HG03378 (cell line): ENCODE measurements around the gene BIRC7.

Source experiments
- ATAC-seq: cut with Tn5 transposase; IDR thresholded peaks from one replicate; pipeline ENCODE4 v1.9.1; 2021; ENCODE audit warnings: mild to moderate bottlenecking, moderate library complexity; ENCODE audit not compliant: unreplicated experiment

Gene BIRC7

DNA sequence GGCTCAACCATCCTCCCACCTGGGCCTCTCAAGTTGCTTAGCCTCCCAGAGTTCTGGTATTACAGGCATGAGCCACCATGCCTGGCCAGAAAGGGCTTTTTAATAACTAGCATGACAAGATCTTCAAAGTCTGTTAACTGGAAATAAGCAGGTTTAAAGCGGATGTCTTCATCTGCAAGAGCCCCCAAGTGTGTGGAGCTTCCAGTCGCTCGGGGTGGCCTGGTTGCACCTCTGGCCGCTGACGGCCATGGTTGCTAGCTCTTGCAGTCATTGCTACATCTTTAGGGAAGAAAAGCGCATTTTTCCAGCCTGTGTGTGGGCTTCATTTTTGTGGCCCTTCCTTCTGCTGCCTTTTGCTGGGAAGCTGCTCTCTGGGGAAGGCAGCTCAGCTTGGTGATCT is 44.7 kb downstream of the BIRC7 start:
- no peak for ATAC-seq

DNA sequence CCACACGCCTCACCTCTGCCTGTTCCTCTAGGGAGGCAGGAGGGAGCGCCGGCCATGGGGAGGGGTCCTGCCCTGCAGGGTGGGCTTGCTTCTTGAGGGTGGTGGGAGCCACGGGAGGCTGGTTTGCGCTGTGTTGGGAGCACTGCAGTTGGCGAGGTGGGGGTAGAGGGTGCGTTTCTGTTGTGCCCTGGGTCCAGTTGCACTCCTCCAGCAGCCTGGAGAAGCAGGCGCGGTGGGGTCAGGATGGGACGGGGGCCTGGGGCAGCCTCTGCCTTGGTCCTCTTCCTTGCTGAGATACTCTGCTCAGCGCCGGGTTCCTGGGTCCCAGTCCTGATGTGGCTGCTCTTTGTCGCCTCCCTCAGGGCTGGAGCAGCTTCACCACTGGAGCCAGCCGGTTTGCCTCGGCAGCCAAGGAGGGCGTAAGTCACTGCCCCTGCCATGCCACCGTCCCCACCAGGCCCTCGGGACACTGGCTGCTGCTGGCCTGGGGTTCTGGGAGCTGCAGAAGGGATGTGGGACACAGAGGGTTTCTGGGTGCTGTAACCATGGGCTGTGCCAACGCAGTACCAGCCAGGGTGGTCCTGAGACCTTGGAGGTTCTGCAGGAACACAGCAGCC is 45.3 kb downstream of the BIRC7 start:
- ATAC-seq = no peak

DNA sequence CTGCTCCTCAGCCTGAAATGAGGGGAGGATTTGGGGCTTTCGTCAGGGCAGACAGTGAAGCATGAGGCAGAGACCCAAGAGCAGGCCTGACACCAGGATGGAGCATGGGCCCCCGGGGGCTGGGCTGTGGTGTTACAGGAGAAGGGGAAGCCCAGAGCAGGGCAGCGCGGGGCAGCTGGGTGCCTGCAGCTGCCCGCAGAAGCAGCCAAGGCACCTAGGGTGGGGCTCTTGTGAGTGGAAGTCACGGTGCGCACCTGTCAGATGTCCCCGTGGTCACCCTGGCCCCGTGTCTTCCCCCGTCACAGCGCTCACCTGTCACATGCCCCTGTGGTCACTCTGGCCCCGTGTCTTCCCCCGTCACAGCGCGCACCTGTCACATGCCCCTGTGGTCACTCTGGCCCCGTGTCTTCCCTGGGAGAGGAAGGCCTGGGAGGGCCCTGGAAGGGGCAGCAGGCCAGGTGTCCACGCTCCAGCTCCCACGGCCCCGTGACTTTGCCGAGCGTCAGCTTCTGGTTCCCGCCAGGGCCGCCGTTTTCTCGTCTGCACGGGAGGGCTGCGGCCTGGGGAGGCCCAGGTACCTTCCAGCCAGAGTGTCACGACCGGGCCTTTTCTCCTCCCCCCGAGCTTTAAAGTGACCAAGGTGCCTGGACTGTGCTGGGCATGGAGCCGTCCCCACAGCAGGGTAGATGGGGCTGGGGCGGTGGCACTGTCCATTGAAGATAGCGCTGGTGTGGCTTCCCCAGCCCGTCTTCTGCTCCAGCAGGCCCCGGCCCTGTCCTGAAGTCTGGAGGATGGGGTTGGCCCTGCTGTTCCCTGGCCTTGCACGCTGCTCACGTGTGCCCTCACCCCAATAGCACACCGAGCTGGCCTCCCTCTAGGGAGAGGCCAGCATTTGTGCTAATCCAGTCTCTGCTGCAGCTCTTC is 46.3 kb downstream of the BIRC7 start:
- no peak for ATAC-seq

DNA sequence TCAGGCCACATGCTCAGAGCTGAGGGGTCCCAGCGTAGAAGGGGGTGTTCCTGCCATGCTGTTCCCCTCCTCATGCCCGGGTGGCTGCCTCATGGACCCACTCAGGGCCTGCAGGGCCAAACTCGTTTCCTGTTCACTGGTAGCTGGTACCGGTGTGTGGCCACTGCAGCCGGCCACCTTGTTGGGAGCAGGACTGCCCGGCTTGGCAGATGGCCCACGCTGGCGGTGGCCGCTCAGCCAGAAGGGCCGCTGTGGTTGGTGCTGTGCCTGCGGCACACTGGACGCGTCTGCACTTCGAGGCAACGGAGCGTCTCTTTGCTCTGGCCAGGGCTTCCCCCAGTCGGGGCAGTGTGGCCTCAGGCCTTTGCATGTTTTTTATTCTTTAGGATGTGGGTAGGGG is 47.2 kb downstream of the BIRC7 start:
- no peak for ATAC-seq

DNA sequence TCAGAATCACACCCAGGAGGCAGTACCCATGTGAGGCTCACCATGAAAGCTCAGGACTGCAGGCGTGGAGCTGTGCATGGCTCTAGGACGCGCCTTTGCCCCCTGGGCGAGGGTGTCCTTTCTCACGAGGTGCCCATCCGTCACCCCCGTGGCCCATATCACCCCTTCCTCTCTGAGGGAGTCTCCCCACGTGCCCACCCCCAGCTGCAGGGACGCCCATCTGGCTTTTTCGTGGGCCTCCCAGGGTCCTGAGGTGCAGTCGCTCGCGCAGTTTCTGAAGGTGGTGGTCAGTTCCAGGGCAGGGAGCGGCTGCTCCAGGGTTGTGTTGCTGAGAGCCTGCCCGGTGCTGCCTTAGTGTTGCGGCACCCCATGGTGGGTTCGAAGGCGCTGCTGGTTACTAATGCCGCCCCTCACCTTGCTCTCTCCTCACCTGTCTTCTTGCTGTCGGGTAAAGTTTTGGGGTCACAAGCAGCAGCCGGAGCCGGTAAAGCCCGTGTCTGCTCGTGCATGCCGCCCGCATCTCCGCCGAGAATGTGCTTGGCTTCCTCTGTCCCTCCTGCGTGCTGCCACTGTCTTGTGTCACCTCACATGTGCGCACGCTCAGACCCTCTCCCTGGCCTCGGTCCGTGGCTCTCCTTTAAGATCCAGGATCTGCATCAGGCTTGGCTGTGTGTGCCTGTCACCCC is 47.8 kb downstream of the BIRC7 start:
- no peak for ATAC-seq

DNA sequence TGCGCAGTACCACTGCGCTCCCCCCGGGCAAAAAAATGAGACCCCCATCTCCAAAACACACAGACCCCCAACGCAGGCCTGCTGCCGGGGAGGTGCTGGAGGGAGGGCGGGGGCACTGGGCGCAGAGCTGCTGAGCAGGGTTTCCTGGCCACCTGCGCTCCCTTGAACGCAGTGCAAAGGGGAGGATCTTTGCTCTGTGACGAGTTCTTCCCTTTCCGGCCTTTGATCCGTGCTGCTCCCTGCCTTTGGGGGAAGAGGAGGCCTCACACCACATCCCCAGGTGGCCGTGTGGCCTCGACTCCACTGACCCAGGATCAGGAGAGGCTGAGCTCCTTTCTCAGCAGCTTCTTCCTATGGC is 48.4 kb downstream of the BIRC7 start:
- ATAC-seq = no peak

DNA sequence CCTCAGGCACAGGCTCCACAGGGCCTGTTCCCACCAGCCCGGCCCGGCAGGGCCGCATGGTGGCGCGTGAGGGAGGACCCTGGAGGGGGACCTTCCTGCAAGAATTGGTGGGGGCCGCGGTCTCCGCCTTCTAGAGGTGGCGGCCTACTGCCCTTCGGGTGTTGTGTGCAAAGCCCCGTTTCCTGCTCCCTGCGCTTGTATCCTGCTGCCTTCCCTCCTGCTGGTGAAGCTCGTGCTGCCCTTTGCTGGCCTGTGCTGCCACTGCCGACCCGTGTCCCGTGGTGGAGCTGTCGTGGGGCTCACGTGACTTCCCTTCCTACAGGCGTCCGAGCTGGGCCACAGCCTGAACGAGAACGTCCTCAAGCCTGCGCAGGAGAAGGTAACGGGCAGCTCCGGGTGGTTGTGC is 48.8 kb downstream of the BIRC7 start:
- ATAC-seq = no peak

DNA sequence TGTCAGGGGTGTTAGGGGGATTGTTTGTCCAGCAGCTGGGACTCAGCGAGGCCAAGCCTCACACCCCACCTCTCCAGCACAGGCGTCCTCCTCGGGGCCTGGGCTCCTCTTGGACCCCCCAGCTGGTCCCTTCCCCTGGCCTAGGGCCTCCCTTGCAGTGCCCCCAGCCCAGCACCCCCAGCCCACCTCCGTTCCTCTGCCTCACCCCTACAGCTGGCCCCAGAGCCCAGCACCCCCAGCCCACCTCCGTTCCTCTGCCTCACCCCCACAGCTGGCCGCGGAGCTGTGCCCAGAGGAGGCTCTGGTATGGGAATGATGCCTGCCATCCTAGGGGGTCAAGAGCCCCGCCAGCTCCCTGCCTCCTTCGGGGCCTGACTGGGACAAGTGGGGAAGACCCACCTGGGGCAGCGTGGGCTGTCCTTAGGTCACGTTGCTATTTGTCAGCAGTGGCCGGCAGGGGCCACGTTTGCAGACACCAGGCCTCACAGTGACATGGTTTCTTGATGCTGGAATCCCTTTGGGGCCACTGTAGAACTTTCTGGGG is 49.3 kb downstream of the BIRC7 start:
- ATAC-seq = no peak

DNA sequence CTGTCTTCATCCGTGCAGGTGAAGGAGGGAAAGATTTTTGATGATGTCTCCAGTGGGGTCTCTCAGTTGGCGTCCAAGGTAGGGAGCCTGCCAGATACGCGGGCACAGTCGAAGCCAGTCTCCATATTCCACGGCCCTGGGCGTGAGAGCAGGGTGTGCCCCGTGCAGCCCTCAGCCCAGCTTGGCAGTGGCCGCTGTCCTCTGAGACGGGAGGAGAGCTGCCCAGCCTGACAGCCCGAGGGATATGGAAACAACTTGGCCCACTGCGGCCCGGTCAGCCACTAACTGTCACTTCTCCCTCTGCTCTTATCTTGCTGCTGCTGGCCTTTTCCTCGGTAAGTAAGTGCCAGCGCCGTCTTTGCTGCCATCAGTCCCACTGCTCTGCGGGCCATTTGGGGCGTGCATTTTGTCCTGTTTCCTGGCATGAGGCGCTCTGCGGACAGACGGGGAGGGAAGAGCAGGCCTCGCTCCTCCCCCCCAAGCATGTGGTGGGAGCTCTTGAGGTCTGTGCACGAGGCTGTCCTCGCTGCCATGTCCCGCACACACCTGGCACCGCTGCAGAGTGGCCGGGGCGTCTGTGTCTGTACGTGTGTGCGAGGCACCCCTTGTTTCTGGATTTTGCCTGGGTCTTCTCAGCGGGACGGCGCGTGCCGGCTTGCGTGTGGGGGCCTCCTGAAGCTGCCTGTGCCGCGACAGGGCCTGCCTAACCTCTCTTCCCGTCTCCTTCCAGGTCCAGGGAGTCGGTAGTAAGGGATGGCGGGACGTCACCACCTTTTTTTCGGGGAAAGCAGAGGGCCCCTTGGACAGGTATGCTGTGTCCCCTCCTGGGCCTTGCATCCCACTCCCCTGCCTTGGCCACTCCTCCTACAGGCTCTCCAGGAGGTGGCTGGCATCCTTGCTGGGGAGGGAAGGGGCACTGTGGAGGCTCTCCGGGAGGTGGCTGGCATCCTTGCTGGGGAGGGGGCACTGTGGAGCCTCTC is 50.2 kb downstream of the BIRC7 start:
- ATAC-seq = no peak

DNA sequence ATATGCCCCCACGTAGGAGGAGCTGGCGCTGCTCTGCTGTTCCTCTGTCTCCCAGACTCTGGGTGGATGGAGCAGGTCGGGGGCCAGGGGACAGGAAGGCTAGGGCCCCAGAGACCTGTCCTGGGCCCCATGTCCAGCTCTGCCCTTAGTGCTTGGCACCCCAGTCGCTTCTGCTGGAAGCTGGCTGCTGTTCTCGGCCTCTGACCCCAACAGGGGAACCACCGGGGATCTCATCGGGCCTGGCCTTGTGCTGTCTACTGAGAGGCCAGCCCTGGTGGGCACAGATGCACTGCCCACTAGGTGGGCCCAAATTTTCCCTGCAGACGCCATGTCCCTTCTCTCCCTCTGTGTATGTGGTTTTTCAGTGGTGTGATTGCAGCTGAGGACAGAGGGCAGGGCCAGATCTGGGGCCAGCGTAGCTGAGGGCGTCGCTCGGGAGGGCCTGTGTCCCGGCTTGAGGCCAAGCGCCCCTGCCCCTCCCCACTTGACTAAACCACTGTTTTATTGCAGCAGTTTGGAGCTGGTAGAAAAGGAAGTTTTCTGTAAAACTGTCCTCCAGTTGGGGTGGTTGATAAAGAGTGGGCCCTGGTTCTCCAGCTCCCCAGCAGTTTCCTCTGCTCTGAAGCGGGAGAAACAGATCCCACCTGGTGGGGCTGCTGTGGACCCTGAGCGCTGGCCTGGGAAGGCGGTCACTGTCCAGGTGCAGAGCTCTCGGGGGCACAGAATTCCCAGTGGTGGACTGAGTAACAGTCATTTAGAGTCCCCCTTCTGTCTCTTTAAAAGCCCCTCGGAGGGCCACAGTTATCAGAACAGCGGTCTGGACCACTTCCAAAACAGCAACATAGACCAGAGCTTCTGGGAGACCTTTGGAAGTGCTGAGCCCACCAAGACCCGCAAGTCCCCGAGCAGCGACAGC is 51.3 kb downstream of the BIRC7 start:
- ATAC-seq = no peak

DNA sequence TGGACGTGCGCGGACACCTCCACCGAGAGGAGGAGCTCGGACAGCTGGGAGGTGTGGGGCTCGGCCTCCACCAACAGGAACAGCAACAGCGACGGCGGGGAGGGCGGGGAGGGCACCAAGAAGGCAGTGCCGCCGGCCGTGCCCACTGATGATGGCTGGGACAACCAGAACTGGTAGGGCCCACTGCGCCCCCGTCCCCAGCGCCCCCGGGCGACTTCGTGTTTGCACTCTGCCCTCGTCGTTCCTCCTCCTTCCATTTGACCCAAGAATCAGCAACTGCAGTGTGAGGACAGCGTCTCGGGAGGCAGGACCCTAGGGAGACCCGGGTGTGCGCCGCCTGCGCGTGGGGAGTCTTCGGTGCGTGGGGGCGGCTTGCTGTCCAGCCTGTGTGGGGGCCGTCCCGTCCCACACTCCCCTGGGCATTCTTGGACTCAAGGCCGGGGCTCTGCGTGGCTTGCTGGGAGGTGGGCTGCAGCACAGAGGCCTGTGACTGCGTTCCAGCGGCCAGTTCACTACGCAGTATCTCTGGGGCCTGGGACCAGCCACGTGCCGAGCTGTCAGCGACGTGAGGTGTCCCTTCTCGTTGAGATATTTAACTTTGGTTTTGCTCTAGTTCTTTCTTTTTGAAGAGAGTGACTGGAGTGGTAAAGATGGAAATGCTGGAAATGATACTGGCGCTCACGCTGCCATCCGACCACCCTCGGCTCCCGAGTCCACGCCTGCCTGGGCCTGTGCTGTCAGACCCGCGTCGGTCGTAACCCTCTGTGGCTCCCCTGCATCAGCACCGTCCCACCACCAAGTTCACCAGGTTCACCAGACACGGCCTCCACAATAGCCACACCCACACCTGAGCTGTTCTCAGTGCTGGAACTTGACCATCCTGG is 52.2 kb downstream of the BIRC7 start:
- no peak for ATAC-seq

DNA sequence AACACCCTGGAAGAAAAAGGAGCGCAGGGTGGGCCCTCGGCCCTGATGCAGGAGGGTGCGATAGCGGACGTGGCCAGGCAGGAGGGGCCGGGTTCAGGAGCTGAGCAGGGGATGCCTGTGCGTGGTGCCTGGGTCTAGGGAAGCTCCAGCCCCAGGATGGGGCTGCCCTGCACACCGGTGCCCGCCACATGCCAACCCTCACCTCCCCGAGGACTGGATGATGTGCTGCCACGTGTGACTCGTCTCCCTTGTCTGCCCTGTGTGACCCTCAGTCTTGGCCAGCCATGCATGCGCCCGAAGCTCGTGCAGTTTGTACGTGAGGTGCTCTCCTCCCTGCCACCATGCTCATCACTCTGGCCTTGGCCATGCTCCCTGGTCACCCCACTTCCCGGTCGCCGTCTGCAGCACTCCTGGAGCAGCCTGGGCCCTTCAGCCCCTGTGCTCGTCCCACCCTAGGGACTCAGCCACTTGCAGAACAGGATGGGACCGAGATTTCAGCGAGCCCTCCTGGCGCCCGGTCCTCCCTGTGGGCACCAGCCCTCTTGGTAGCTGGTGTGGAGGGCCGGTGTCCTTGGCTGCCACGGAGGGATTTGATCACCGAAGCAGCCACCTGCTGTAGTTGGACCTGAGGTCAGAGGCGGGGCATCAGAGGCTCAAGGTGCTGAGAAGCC is 53.0 kb downstream of the BIRC7 start:
- ATAC-seq = no peak

DNA sequence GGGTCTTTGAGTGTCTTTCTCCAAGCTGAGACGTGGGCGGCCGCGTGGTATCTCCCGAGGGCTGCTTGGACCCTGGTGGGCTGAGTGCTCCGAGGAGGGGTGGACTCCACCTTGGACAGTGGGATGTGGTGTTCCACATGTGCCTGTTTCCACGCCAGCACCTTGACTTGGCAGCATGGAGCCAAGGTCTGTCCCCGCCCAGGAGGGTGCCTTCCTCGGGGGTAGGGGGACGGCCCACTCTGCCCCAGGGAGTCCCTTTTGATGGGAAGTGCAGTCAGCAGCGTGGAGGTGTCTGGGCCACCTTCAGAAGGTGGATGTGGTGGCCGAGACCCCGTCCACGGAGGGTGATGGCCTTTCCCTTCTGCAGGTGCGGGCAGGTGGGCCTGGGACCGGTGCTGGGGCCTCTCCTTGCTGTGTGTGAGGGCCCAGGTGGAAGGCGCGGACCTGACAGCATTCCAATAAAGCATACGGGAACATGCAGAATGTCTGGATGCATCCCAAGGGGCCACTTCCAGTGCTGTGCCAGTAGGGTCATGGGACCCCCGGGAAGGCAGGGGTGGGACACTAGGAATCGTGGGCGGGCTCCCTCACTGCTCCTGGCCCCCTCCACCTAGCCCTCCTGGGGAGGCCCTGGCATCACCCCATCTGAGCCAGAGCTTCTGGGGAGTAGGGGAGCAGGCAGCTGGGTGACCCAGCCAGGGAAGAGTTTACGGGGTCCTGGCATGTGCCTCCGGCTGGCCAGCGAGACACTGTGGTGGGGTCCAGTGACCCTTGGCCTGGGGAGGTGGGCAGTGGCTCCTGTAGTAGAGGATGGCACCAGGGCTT is 53.8 kb downstream of the BIRC7 start:
- no peak for ATAC-seq
